ENCODE measurements around the gene AGAP1.

The AGAP1 gene

DNA sequence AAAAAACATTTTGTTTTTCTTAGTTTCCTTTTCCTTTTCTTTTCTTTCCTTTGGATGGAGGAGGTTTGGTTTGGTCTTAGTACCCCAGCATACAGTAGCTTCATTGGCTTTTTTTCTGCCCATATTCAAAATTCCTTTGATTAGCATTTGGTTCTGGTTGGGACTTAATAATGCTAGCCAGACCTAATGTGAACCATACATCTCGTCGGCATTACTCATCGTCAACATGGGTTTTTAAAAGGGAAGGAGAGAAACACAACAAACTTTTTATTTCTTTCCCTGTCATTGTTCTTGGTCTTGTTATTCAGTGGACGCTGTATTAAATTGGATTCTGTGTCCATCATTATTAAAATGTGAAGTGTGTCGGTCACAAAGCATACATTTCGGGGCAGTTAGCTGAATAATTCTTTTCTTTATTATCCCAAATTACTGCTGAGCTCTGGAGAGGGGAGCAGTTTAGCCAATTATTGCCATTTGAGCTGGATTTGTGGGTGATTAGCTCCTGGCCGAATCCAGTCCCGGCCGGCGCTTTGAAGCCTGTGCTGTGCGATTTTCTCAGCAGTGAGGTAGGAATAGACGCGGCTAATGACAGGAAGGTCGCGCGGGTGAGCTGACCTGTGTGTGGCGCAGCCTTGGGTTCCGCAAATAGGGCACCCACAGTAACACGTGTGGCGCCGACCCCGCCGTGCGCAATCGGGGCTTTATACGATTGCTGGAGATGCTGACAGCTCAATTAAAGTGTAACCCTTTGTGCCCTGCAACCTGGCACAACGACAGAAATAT, 371.1 kb downstream of the AGAP1 start:
- Histone ChIP-seq H3K9ac (ENCODE audit: low read depth in 1 of 2, low read length in 2 of 2) (no peak overlapping the region), H3K9me3 (ENCODE audit: control insufficient read depth in 1 of 2, low read length in 2 of 2) (peaks cover under 1 to 4% of the 10 kb centered on the region in 2 donors), H3K27me3 (ENCODE audit: control insufficient read depth in 1 of 2, insufficient read depth in 2 of 2, low read length in 2 of 2) (no peaks in the 10 kb centered on the region), H3K4me1 (ENCODE audit: control insufficient read depth in 1 of 2, insufficient read depth in 2 of 2, low read length in 2 of 2) (no peaks in the 10 kb centered on the region), H3K27ac (ENCODE audit: low read depth, low read length) (no peak overlapping the region), H3K36me3 (ENCODE audit: control insufficient read depth in 1 of 2, insufficient read depth in 2 of 2, low read length in 2 of 2) (peaks cover 0 to 3% of the 10 kb centered on the region in 2 donors), H3K4me3 (ENCODE audit: low read depth in 1 of 2, low read length in 2 of 2) (no peak overlapping the region)

DNA sequence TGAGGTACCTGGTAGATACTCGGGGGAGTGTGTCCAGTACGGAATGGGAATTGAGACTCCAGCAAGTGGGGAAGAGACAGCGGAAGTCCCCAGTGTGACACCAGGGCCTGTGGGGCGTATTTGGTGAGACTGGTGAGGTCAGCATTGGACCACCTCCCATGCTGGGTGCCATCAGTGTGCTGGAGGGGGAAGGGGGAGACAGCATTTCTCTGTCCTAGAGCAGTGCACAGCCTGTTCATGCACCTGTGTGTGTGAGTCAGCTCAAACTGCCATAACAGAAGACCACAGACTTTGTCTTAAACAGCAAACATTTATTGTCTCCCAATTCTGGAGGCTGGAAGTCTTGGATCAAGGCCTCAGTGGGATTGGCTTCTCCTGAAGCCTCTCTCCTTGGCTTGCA, 372.5 kb downstream of the AGAP1 start:
- H3K9ac ChIP-seq (ENCODE audit: low read depth in 1 of 2, low read length in 2 of 2): no peak overlapping the region
- peaks cover 4 to 11% of the 10 kb centered on the region in 2 donors for H3K9me3 ChIP-seq (ENCODE audit: control insufficient read depth in 1 of 2, low read length in 2 of 2)
- H3K4me3 ChIP-seq (ENCODE audit: low read depth in 1 of 2, low read length in 2 of 2): no peak overlapping the region
- no peak overlapping the region for H3K27ac ChIP-seq (ENCODE audit: low read depth, low read length)
- H3K27me3 ChIP-seq (ENCODE audit: control insufficient read depth in 1 of 2, insufficient read depth in 2 of 2, low read length in 2 of 2): no peaks in the 10 kb centered on the region
- H3K36me3 ChIP-seq (ENCODE audit: control insufficient read depth in 1 of 2, insufficient read depth in 2 of 2, low read length in 2 of 2): peaks cover 0 to 3% of the 10 kb centered on the region in 2 donors
- no peaks in the 10 kb centered on the region for H3K4me1 ChIP-seq (ENCODE audit: control insufficient read depth in 1 of 2, insufficient read depth in 2 of 2, low read length in 2 of 2)

- Histone ChIP-seq H3K36me3 (ENCODE audit: control insufficient read depth in 1 of 2, insufficient read depth in 2 of 2, low read length in 2 of 2) (no peaks in the 10 kb centered on the region), H3K4me3 (ENCODE audit: low read depth in 1 of 2, low read length in 2 of 2) (no peak overlapping the region), H3K9me3 (ENCODE audit: control insufficient read depth in 1 of 2, low read length in 2 of 2) (peaks cover 4 to 11% of the 10 kb centered on the region in 2 donors), H3K4me1 (ENCODE audit: control insufficient read depth in 1 of 2, insufficient read depth in 2 of 2, low read length in 2 of 2) (no peaks in the 10 kb centered on the region), H3K27ac (ENCODE audit: low read depth, low read length) (no peak overlapping the region), H3K27me3 (ENCODE audit: control insufficient read depth in 1 of 2, insufficient read depth in 2 of 2, low read length in 2 of 2) (no peaks in the 10 kb centered on the region), H3K9ac (ENCODE audit: low read depth in 1 of 2, low read length in 2 of 2) (no peak overlapping the region)
Observed at GRCh38 chr2:235868224-235868623, 374.4 kb downstream of the AGAP1 start.

- Histone ChIP-seq H3K27ac (ENCODE audit: low read depth, low read length) (no peak overlapping the region), H3K9me3 (ENCODE audit: control insufficient read depth in 1 of 2, low read length in 2 of 2) (peaks cover 4 to 11% of the 10 kb centered on the region in 2 donors), H3K36me3 (ENCODE audit: control insufficient read depth in 1 of 2, insufficient read depth in 2 of 2, low read length in 2 of 2) (no peaks in the 10 kb centered on the region), H3K4me3 (ENCODE audit: low read depth in 1 of 2, low read length in 2 of 2) (no peak overlapping the region), H3K9ac (ENCODE audit: low read depth in 1 of 2, low read length in 2 of 2) (no peak overlapping the region), H3K4me1 (ENCODE audit: control insufficient read depth in 1 of 2, insufficient read depth in 2 of 2, low read length in 2 of 2) (no peaks in the 10 kb centered on the region), H3K27me3 (ENCODE audit: control insufficient read depth in 1 of 2, insufficient read depth in 2 of 2, low read length in 2 of 2) (no peaks in the 10 kb centered on the region)
Observed at GRCh38 chr2:235868645-235869044, 374.8 kb downstream of the AGAP1 start.

- H3K4me3 ChIP-seq (ENCODE audit: low read depth in 1 of 2, low read length in 2 of 2): no peak overlapping the region
Observed at GRCh38 chr2:235870515-235870914, 376.7 kb downstream of the AGAP1 start.

GRCh38 chr2:235876099-235876679, 382.3 kb downstream of the AGAP1 start:
- H3K27me3 ChIP-seq (ENCODE audit: control insufficient read depth in 1 of 2, insufficient read depth in 2 of 2, low read length in 2 of 2): no peaks in the 10 kb centered on the region
- H3K9me3 ChIP-seq (ENCODE audit: control insufficient read depth in 1 of 2, low read length in 2 of 2): no peaks in the 10 kb centered on the region
- no peak overlapping the region for H3K4me3 ChIP-seq (ENCODE audit: low read depth in 1 of 2, low read length in 2 of 2)
- no peaks in the 10 kb centered on the region for H3K4me1 ChIP-seq (ENCODE audit: control insufficient read depth in 1 of 2, insufficient read depth in 2 of 2, low read length in 2 of 2)
- no peaks in the 10 kb centered on the region for H3K36me3 ChIP-seq (ENCODE audit: control insufficient read depth in 1 of 2, insufficient read depth in 2 of 2, low read length in 2 of 2)
- H3K9ac ChIP-seq (ENCODE audit: low read depth in 1 of 2, low read length in 2 of 2): no peak overlapping the region
- H3K27ac ChIP-seq (ENCODE audit: low read depth, low read length): no peak overlapping the region

More at GRCh38 chr2:235870515-235870914, 376.7 kb downstream of the AGAP1 start:
- H3K27ac ChIP-seq (ENCODE audit: low read depth, low read length): no peak overlapping the region
- H3K36me3 ChIP-seq (ENCODE audit: control insufficient read depth in 1 of 2, insufficient read depth in 2 of 2, low read length in 2 of 2): no peaks in the 10 kb centered on the region
- peaks cover 4 to 11% of the 10 kb centered on the region in 2 donors for H3K9me3 ChIP-seq (ENCODE audit: control insufficient read depth in 1 of 2, low read length in 2 of 2)
- H3K27me3 ChIP-seq (ENCODE audit: control insufficient read depth in 1 of 2, insufficient read depth in 2 of 2, low read length in 2 of 2): no peaks in the 10 kb centered on the region
- no peaks in the 10 kb centered on the region for H3K4me1 ChIP-seq (ENCODE audit: control insufficient read depth in 1 of 2, insufficient read depth in 2 of 2, low read length in 2 of 2)
- H3K9ac ChIP-seq (ENCODE audit: low read depth in 1 of 2, low read length in 2 of 2): no peak overlapping the region

GRCh38 chr2:235877275-235877802, 383.5 kb downstream of the AGAP1 start:
- Histone ChIP-seq H3K4me3 (ENCODE audit: low read depth in 1 of 2, low read length in 2 of 2) (no peak overlapping the region), H3K36me3 (ENCODE audit: control insufficient read depth in 1 of 2, insufficient read depth in 2 of 2, low read length in 2 of 2) (no peaks in the 10 kb centered on the region), H3K9ac (ENCODE audit: low read depth in 1 of 2, low read length in 2 of 2) (no peak overlapping the region), H3K4me1 (ENCODE audit: control insufficient read depth in 1 of 2, insufficient read depth in 2 of 2, low read length in 2 of 2) (no peaks in the 10 kb centered on the region), H3K27ac (ENCODE audit: low read depth, low read length) (no peak overlapping the region), H3K9me3 (ENCODE audit: control insufficient read depth in 1 of 2, low read length in 2 of 2) (no peaks in the 10 kb centered on the region), H3K27me3 (ENCODE audit: control insufficient read depth in 1 of 2, insufficient read depth in 2 of 2, low read length in 2 of 2) (no peaks in the 10 kb centered on the region)

GRCh38 chr2:235879116-235879515, 385.3 kb downstream of the AGAP1 start:
- H3K27me3 ChIP-seq (ENCODE audit: control insufficient read depth in 1 of 2, insufficient read depth in 2 of 2, low read length in 2 of 2): no peaks in the 10 kb centered on the region
- no peak overlapping the region for H3K9ac ChIP-seq (ENCODE audit: low read depth in 1 of 2, low read length in 2 of 2)
- H3K36me3 ChIP-seq (ENCODE audit: control insufficient read depth in 1 of 2, insufficient read depth in 2 of 2, low read length in 2 of 2): no peaks in the 10 kb centered on the region
- no peaks in the 10 kb centered on the region for H3K4me1 ChIP-seq (ENCODE audit: control insufficient read depth in 1 of 2, insufficient read depth in 2 of 2, low read length in 2 of 2)
- H3K4me3 ChIP-seq (ENCODE audit: low read depth in 1 of 2, low read length in 2 of 2): no peak overlapping the region
- no peak overlapping the region for H3K27ac ChIP-seq (ENCODE audit: low read depth, low read length)
- no peaks in the 10 kb centered on the region for H3K9me3 ChIP-seq (ENCODE audit: control insufficient read depth in 1 of 2, low read length in 2 of 2)

DNA sequence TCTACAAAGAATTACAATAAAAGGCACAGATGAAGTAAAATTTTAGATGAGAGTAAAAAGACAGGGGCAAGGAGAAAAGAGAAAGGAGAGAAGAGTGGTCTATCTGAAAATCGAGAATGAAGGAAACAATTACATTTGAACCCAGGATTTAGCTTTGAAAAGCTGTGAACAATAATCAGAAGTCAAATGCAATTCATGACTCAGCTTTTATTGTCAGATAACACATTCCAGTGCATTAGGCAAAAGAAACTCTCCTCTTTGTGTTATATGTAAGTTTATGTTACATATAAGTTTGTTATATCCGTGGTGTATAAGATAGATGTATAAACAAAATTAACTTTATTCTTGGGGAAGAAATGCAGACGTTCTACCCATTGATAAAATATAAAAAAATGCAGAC, 389.8 kb downstream of the AGAP1 start:
- Histone ChIP-seq H3K9ac (ENCODE audit: low read depth in 1 of 2, low read length in 2 of 2) (no peak overlapping the region), H3K36me3 (ENCODE audit: control insufficient read depth in 1 of 2, insufficient read depth in 2 of 2, low read length in 2 of 2) (peaks cover 8% of the 10 kb centered on the region in 2 donors), H3K27me3 (ENCODE audit: control insufficient read depth in 1 of 2, insufficient read depth in 2 of 2, low read length in 2 of 2) (no peaks in the 10 kb centered on the region), H3K27ac (ENCODE audit: low read depth, low read length) (no peak overlapping the region), H3K9me3 (ENCODE audit: control insufficient read depth in 1 of 2, low read length in 2 of 2) (no peaks in the 10 kb centered on the region), H3K4me1 (ENCODE audit: control insufficient read depth in 1 of 2, insufficient read depth in 2 of 2, low read length in 2 of 2) (no peaks in the 10 kb centered on the region), H3K4me3 (ENCODE audit: low read depth in 1 of 2, low read length in 2 of 2) (no peak overlapping the region)

DNA sequence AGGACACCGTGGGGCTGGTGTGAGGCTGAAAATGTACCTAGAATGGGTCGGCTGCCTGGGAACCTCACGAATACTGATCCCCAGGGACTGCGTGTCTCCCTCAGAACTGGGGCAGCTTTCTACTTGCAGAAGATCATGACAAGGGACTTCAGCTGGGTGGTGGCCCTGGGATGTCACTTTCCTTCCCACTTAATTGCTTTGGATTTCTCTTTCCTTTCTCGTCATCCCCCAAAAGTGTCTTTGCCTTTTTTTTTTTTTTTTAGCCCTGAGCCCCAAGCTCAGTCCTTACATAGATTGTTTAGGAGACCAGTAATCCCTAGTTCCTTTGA, 395.4 kb downstream of the AGAP1 start:
- H3K27ac ChIP-seq (ENCODE audit: low read depth, low read length): no peak overlapping the region
- H3K36me3 ChIP-seq (ENCODE audit: control insufficient read depth in 1 of 2, insufficient read depth in 2 of 2, low read length in 2 of 2): peaks cover 15 to 33% of the 10 kb centered on the region in 2 donors
- no peaks in the 10 kb centered on the region for H3K9me3 ChIP-seq (ENCODE audit: control insufficient read depth in 1 of 2, low read length in 2 of 2)
- H3K27me3 ChIP-seq (ENCODE audit: control insufficient read depth in 1 of 2, insufficient read depth in 2 of 2, low read length in 2 of 2): no peaks in the 10 kb centered on the region
- H3K4me1 ChIP-seq (ENCODE audit: control insufficient read depth in 1 of 2, insufficient read depth in 2 of 2, low read length in 2 of 2): no peaks in the 10 kb centered on the region
- no peak overlapping the region for H3K4me3 ChIP-seq (ENCODE audit: low read depth in 1 of 2, low read length in 2 of 2)
- no peak overlapping the region for H3K9ac ChIP-seq (ENCODE audit: low read depth in 1 of 2, low read length in 2 of 2)

Data from duodenal mucosa (tissue), 2 donors.